Raji (cell line): ENCODE data around the gene CMTM7.

ENCODE experiments used
- POLR2A ChIP-seq: IDR thresholded peaks from 2 replicates; pipeline ENCODE4 v1.6.1; 2011; ENCODE audit warnings: low read depth, low read length, control low read depth; ENCODE audit not compliant: insufficient read depth

CMTM7 gene

GRCh38 chr3:32481791-32482631, 90.4 kb downstream of the CMTM7 start:
- TF ChIP-seq POLR2A = no peak

- TF ChIP-seq POLR2A = no peak
These were observed 91.0 kb downstream of the CMTM7 start for GRCh38 chr3:32482693-32483092.

- TF ChIP-seq POLR2A = no peak
These were observed 92.1 kb downstream of the CMTM7 start for GRCh38 chr3:32483772-32484171.

GRCh38 chr3:32484436-32484835, 92.8 kb downstream of the CMTM7 start:
- TF ChIP-seq POLR2A = no peak

- TF ChIP-seq POLR2A = no peak
These were observed 96.3 kb downstream of the CMTM7 start for GRCh38 chr3:32487781-32488473.

DNA sequence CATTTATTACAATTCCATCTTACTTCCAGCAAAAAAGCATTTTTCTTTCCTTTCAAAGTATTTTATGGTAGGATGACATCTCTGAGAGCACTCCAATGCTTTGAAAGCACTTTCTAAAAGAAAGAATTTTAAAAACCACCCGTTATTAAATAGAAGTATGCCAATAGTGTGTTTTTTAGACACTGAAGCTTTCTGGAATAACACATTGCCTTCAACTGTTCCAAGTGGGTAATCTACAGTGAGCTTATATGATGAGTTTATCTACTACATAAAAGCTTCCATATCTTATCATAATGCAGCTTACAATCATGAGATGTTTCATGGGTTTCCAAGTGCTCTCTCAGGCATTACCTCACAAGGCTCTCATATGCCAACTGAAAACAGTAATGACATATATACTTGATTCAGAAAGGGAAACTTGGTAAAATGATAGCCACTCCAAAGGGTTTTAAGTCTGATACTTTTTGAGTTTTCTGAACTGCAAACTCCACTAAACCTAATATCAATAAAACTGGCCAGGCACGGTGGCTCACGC, 96.9 kb downstream of the CMTM7 start:
- no peak for TF ChIP-seq POLR2A

GRCh38 chr3:32492684-32493436, 101.2 kb downstream of the CMTM7 start:
- TF ChIP-seq POLR2A = no peak

DNA sequence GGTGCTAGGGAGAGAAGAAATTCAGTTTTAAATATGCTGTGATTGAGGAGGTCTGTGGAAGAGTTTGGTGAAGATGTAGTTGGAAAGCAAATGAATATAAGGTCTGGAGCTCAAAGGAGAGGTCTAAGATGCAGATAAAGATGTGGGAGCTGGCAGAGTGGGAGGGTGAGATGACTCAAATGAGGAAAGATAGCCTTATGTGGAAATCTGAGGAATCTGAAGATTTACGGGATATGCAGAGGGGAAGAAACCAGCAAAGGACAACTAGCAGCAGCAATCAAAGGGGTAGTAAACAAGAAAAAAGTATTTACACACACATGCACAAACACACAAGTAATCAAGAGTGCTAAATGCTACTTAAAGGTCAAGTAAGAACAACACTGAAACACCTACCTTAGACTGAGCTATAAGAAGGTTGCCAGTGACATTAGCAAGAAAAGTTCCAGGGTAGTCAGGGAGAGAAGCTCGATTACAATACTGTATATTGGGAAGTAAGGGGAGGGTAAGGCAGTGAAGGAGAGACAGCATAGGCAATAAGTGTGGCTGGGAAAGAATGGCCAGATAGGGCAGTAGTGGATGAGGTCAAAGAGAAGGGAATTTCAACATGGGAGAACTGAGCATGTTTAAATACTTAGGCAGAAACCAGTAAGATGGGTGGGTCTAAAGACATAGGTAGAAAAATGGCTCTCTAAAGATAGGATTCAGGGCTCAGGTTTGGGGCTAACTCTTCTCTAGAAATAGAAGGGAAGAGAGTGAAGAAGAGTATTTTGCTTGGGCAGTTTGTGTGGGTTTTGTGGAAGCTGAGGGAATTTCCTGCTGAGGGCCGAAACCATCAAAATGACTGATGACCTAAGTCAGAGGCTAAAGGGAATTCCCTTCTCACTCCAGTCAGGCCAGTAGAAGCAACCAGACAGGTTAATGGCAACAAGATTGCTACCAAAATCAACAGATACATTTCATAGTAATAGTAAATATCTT, 102.1 kb downstream of the CMTM7 start:
- TF ChIP-seq POLR2A = no peak

- TF ChIP-seq POLR2A = no peak
These were observed 103.4 kb downstream of the CMTM7 start for GRCh38 chr3:32495085-32495484.

GRCh38 chr3:32495609-32496008, 104.0 kb downstream of the CMTM7 start:
- TF ChIP-seq POLR2A = no peak

DNA sequence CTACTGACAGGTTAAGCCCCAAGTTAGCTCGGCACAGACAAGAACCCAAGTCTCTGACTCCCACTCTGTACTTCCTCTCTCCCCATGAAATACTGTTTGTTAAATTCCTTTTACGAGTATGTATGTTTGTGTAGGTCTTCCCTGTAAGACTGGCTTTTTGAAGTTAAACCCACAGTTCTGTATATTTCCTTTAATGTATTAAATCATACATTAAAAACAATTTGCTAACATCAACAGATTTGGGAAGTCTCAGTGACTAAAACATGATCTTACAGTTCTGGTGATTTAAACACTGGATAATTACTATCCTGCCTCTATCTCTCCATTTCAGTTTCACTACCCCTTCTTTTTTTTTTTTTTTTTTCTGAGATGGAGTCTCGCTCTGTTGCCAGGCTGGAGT, 106.6 kb downstream of the CMTM7 start:
- no peak for TF ChIP-seq POLR2A

GRCh38 chr3:32498992-32499391, 107.3 kb downstream of the CMTM7 start:
- no peak for TF ChIP-seq POLR2A

DNA sequence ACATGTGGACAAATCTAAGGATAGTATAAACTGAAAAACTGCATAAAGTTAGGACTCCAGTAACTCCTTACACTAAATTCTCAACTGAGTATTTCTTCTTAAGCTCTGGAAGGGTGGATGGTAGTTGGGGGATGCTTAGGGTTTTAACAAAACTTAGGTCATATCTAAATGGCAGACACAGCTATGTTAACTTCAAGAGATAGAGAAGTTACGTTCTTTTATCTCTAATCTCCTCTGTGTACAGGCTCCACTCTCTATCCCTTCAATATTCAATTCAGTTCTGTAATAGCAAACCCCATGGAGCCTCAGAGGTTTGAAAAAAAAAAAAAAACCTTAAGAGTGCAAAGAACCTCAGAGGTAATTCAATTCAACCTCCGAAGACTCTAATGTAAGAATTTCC, 107.9 kb downstream of the CMTM7 start:
- no peak for TF ChIP-seq POLR2A

- no peak for TF ChIP-seq POLR2A
These were observed 108.6 kb downstream of the CMTM7 start for GRCh38 chr3:32500231-32500630.
